ENCODE results near the gene SORBS2.

SORBS2 gene

DNA sequence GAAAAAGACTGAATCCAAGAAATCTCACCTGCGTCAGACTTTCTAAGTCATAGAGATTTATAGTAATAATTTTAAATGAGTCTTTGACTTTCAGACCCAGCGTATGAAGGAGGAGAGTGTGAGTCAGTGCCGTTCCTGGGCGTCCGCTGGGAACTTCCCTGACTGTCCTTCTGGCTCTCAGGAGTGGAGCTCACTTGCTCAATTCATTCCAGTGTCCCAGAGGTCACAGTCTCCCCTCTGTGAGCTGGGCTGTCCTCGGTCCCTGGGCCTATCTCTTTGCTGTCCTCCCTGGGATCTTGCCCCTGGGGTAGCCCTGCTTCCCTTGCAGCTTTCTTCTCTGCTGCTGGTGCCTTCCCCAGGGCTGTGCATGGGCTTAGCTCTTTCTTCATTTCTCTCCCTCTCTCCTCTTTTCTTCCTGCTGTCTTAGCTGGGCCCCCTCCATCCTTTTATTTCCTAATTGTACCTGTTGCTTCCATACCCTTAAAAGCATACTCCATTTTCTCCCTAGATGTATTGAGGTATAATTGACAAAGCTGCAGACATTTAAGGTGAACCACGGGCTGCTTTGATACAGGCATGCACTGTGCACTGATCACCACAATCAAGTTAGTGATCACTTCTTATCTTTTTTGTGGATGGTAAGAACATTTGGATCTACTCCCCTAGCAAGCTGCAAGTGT lies 11.6 kb downstream of the SORBS2 start:
- no peak for DNase-seq

DNA sequence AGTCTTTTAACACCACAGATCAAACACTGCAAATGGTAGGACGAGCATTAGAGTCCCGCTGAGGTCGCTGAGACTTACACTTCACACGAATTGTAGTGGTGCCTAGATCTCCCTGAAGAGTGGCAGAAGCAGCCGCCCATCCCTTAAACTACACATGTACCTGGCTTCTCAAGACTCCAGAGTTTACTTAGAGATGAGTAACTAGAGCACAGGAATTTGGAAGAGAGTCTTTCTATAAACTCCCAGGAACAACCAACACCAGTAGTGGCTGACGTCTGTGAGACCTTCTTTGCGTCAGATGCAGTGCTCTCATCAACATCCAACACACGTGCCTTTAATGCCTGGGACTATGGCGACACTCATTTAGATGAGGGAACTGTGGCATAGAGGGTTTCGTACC lies 12.6 kb downstream of the SORBS2 start:
- DNase-seq: no peak

DNA sequence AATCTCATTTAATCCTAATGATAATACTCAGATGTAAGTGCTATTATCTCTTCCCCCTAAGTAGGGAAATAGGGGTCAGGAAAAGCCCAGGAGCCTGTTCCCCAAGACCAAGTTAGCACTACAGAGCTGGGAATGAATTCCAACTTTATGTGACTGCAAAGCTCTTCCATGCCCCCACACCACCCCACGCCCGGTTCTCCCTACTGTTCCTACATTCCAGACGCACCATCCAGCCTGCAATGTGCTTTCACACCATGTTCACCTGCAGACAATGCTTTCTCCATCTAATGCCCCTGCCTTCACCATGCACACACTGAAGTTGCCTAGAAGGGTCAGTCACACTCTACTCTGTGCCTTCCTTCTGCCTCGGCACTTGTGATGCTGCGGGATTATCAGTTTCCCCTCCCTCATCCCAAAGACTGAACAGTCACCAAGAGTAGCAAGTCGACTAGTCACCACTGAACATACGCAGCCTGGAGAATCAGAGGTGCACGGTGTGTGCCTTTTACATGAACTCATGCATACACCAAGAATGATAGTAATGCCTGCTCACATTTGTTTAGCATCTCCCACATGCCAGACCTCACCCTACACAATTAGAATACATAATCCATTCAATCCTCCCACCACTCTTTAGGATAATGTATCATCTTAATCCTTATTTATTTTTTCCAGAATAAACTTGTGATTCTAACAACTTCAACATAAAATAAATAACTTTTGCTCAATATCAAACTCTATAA lies 14.2 kb downstream of the SORBS2 start:
- DNase-seq: no peak

- DNase-seq: no peak
Measured at GRCh38 chr4:185797018-185797417, 15.0 kb downstream of the SORBS2 start.

DNA sequence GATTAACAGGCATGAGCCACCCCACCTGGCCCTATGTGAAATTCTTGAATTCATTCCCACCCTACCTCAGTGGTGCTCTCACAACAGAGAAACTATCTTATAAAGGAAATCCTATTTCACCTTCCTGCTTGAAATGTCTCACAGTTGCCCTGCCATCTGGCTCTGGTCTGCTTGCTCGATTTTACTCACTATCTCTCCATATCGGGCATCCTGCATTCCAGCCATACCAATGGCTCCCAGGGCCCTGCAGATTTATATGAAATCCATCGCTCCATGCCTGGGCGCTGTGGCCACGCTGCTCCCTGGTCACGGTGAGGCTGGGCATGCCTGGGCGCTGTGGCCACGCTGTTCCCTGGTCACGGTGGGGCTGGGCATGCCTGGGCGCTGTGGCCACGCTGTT lies 15.8 kb downstream of the SORBS2 start:
- no peak for DNase-seq

- no peak for DNase-seq
Measured at GRCh38 chr4:185794637-185795036, 17.4 kb downstream of the SORBS2 start.

- no peak for DNase-seq
Measured at GRCh38 chr4:185793716-185794115, 18.3 kb downstream of the SORBS2 start.

GRCh38 chr4:185793116-185793485 lies 18.9 kb downstream of the SORBS2 start:
- DNase-seq: no peak

DNA sequence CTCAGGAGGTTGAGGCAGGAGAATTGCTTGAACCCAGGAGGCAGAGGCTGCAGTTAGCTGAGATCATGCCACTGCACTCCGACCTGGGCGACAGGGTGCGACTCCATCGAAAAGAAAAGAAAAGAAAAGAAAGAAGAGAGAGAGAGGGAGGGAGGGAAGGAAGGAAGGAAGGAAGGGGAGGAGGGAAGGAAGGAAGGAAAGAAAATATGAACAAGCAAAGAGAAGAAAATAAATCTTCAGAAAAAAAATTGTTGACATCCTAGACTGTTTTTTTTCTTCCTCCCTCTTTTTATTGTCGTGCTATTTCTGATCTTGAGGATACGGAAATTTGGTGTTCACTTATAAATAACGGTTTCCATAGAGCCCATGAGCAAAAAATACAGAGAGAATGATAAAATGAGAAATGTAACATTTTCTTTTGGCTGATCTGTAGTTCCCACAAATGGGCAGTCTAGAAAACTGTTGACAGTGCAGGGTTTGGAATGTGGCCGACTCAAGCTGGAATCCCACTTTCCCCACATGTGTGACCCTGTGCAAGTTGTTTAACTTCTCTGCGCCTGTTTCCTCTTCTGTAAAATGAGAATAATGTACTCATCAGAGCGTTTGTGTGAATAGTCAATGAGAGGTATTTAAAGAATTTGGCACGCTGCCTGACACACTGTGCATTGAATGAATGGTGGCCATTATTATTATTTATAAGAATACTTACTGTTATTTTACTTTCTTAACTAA lies 19.4 kb downstream of the SORBS2 start:
- no peak for DNase-seq

DNA sequence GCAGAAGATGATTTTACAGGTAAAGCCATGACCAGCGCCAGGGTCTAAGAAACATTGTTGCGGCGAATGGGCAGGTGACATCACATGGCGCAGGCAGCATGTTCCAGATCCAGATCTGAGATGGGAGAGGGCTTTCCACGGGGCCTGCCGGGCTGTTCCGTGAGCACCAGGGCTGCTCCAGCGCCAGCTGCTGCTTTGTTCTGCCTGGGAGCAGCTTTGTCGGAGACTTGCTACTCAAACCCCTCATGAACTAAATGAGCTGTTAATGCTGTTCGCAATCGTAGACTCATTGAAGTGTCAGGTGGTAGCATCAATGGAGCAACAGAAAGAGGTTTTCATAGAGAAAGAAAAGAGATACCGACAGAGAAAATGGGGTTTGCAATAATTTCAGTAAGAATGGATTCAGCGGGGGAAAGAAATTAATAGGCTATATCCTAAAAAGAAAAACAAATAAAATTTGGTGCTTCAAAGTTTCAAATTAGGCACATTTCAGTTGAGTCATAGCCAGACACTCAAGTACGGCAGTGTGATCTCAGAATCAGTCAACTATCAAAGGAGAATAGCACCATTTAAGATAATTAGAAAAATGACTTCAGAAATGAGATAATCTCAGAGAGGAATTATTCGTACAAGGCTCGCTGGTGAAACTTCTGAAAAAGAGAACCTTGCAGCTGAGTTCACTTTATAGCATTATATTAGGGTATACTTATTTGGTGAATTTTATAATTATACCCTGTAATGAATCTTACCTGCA lies 23.9 kb downstream of the SORBS2 start:
- DNase-seq: no peak

- no peak for DNase-seq
Measured at GRCh38 chr4:185786422-185786821, 25.6 kb downstream of the SORBS2 start.

- DNase-seq: no peak
Measured at GRCh38 chr4:185783574-185783973, 28.4 kb downstream of the SORBS2 start.

DNA sequence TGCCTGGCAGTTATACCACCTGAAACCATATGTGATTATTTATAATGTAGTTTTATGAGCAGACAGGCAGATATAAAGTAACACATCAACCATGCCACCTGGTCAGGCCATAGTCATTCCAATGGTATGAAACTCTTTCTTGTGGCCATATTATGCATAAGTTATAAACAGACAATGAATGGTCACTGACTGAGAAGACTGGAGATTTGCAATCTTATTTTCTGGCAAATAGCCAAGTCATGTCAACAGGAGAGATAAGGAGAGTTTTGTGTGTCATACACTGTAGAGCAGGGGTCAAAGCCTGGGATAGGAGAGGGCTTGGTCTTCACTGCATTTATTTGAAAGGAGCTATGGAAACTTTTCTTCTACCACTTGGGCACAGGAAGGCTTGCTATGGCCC lies 29.5 kb downstream of the SORBS2 start:
- DNase-seq: no peak

GRCh38 chr4:185781555-185782215 lies 30.3 kb downstream of the SORBS2 start:
- DNase-seq: no peak

- no peak for DNase-seq
Measured at GRCh38 chr4:185780472-185780871, 31.5 kb downstream of the SORBS2 start.

DNA sequence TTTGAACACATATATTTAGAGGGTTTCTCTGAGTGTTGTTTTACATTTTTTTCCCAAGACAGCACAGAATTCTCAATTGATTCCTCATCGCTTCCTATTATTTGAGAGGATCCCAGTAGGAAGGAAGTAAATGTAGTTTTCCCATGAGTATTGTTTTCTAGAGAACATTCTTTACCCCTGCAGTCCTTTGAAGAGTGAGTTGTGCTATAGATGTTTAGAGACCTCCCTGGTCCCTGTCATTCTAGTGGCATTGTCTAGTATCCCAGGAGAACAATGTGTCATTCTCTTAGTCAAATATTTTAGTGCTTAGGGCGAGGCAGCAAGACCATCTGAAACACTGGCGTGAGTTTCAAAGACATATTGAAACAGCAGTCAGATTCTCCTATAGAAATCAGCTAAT lies 32.5 kb downstream of the SORBS2 start:
- no peak for DNase-seq

DNA sequence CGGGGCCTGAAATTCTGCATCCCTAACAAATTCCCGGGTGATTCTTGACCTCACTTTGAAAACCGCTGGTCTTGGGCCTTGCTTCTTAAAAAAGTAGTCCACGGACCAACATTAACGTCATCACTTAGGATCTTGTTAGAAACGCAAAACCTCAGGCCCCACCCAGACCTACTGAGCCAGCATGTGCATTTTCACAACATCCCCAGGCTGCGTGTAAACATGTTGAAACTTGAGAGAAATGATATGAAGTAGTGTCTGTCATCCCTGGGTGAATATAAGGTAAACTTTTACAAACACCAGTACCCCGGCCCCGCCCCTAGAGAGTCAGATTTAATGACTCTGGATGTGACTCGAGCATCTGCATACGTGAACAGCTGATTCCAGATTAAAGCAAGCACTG lies 33.7 kb downstream of the SORBS2 start:
- no peak for DNase-seq

- DNase-seq: no peak
Measured at GRCh38 chr4:185775792-185776555, 36.0 kb downstream of the SORBS2 start.

- DNase-seq: no peak
Measured at GRCh38 chr4:185774845-185775680, 36.9 kb downstream of the SORBS2 start.

DNA sequence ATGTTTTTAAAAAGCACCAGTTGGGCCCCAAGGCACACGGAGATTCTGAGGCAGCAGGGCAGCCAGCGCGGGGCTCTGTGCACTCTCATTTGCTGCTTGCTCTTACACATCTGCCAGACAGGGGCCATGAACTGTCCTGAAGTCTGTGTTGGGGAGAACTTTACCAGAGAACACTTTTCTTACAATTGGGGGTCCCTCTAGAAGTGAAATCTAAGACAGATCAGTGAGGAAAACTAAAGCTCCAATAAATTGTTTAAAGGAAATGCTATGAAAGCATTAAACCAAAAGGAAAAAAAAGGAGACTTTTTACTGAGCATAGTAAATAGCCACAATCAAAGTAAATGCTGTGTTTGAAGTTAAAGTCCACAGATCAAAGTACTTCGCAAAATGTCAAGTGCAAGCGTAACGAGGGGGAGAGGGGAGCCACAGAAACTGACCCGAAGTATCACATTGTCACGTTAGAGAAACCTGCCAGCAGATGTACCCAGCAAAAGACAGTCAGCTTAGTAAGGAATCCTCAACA lies 37.8 kb downstream of the SORBS2 start:
- DNase-seq: no peak

- no peak for DNase-seq
Measured at GRCh38 chr4:185773419-185773818, 38.6 kb downstream of the SORBS2 start.

Measured in activated naive CD4-positive, alpha-beta T cell treated with Interleukin-2 at 50 U/mL for 16 hours (primary cell).